Fibroblast of villous mesenchyme (primary cell): ENCODE measurements around the gene PTPN18. TPM values are rescaled to one million over a fixed set of nuclear protein-coding genes. Genes with fewer than 3 reads are reported as not detected.
A peak's percentile ranks its signal among the peaks of the same experiment; 100 is the strongest.

Source experiments
- DNase-seq: peaks from one replicate; pipeline ENCODE4 v3.0.0-alpha.2; 2010; ENCODE audit warnings: low read depth
- H3K4me3 ChIP-seq: 2 replicates; pipeline ENCODE4 v1.5.1; 2011; ENCODE audit warnings: low read depth, mild to moderate bottlenecking, low read length
- total RNA-seq: library from RNA; depleted of rRNA; stranded (reverse); fragments of >200 nt; gene quantifications from 2 replicates; pipeline ENCODE4 v1.2.3, GENCODE V29; 2012
- TF ChIP-seq, protein P1 (sequence below): IDR thresholded peaks from 2 replicates; pipeline ENCODE4 v1.5.1; 2012; ENCODE audit warnings: low read depth, mild to moderate bottlenecking, low read length; ENCODE audit not compliant: insufficient read depth

The PTPN18 gene
- total RNA-seq, 1 donor, result 17.7 TPM

DNA sequence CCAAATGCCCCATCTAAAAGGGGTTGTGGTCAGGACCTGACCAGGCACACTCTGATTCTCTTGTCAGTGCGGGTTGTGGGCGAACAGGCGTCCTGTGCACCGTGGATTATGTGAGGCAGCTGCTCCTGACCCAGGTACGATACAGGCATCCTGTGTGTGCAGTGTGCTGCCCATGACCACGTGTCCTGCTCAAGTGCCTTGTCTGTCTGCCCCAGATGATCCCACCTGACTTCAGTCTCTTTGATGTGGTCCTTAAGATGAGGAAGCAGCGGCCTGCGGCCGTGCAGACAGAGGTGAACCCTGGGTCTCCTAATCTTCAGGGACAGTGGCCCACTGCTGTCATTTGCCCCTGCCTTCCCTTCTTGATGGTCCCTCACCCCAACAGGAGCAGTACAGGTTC, 14.6 kb downstream of the PTPN18 start:
- TF ChIP-seq, protein P1, sequence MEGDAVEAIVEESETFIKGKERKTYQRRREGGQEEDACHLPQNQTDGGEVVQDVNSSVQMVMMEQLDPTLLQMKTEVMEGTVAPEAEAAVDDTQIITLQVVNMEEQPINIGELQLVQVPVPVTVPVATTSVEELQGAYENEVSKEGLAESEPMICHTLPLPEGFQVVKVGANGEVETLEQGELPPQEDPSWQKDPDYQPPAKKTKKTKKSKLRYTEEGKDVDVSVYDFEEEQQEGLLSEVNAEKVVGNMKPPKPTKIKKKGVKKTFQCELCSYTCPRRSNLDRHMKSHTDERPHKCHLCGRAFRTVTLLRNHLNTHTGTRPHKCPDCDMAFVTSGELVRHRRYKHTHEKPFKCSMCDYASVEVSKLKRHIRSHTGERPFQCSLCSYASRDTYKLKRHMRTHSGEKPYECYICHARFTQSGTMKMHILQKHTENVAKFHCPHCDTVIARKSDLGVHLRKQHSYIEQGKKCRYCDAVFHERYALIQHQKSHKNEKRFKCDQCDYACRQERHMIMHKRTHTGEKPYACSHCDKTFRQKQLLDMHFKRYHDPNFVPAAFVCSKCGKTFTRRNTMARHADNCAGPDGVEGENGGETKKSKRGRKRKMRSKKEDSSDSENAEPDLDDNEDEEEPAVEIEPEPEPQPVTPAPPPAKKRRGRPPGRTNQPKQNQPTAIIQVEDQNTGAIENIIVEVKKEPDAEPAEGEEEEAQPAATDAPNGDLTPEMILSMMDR, result no peak
- DNase-seq, result no peak
- no peak overlapping the region for H3K4me3 ChIP-seq

DNA sequence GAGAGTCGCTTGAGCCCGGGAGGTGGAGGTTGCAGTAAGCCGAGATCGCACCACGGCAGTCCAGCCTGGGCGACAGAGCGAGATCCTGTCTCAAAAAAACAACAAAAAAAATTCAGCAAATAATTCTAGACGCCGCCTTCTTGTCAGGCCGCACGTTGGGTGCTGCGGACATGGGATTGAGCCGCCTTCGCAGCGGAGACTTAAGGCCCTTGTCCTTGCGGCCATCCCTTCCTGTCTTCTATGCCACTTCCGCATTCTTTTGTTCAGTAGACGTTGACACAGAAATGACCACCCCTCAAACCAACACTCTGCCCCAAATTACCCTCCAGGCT, 15.8 kb downstream of the PTPN18 start:
- peak; percentile 52 for DNase-seq
- TF ChIP-seq, protein P1, result no peak
- H3K4me3 ChIP-seq, result peak overlapping the region; percentile 95

GRCh38 chr2:130372055-130372832, 16.4 kb downstream of the PTPN18 start:
- TF ChIP-seq, protein P1, result peak; percentile 82
- peak; percentile 86 for DNase-seq
- peak overlapping the region; percentile 95 for H3K4me3 ChIP-seq

DNA sequence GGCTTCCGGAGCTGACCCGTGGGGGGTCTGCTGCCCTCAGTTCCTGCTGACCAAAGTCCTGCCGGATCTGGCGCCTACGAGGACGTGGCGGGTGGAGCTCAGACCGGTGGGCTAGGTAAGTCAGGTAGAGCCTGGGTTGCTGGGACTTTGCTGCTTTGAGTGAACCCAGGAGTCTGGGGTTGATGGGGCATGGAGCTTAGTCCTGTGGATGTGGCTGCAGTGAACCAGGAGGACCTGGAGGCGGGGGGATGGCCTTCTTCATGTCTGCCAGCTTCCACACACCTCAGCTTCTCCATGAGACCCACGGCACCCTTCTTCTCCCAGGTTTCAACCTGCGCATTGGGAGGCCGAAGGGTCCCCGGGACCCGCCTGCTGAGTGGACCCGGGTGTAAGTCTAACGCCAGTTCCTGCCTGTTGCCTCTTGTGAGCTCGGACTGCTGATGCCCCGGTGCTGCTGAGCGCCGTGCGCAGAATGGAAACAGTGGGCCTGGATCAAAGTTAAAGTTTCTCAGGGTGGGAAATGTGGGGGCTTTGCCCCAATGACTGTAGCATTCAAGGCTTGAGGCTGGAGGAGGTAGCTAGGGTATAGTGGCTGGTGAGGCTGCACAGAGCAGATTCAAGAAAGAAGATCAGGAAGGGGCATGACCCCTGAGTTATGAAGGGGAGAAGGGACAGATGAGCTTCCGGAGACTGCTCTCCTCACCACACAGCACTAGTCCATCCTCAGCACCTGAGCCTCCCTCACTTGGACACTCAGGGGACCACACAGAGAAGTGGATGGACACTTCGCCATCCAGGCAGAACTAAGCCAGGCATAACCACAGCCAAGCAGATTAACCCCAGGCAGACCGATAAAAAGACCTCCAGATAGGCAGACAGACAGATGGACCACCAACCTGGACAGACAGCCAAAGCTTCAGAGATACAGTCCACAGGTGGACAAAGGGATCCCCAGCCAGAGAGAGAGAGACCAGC, 17.3 kb downstream of the PTPN18 start:
- no peak for DNase-seq
- peak overlapping the region; percentile 95 for H3K4me3 ChIP-seq

DNA sequence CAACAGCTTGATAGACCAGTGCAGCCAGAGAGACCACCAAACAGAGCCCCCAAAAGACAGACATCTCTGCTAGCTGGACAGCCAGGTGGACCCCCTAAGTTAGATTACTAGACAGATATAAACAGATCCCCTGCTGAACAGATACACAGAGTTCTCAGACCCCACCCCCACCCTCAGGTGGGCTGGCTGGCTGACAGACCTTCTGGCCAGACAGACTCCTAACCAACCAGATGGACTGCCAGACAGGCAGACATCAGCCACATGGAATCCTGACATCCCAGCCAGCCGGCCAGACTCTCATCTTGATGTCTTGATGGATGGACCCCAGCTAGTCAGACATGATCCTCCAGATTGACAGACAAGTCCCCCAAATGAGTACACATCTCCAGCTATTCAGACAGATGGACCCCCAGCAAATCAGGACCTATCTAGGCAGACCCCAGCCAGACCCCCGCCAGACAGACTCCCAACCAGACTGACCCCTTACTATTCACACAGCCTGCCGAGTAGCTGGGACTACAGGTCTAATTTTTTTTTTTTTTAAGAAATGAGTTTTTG, 18.0 kb downstream of the PTPN18 start:
- TF ChIP-seq, protein P1, result no peak
- peak overlapping the region; percentile 95 for H3K4me3 ChIP-seq
- DNase-seq, result no peak

More for the DNA sequence above, 17.3 kb downstream of the PTPN18 start:
- TF ChIP-seq, protein P1, result no peak

GRCh38 chr2:130374587-130375290, 18.9 kb downstream of the PTPN18 start:
- DNase-seq, result peak; percentile 64
- H3K4me3 ChIP-seq, result peak overlapping the region; percentile 4
- TF ChIP-seq, protein P1, result no peak
